Activated naive CD4-positive, alpha-beta T cell treated with anti-CD3 and anti-CD28 coated beads, Interleukin-2, amount 10 ng/mL, durations not matched to agents 7 days and 5 days (primary cell): ENCODE results near the gene MAP2K2.

Source experiments
- CTCF ChIA-PET: fragments of 350-600 bp; sonication (Branson Sonifier 250); formaldehyde crosslinking; loops from one replicate; lab custom pipeline; 2021; ENCODE audit warnings: antibody characterized with exemption; lab: Charles Lee
- DNase-seq: peaks from one replicate; pipeline ENCODE4 v3.0.0-alpha.2; 2020
- H3K27ac Mint-ChIP-seq: one replicate; pipeline ENCODE4 v1.8.0; 2021; ENCODE audit warnings: mild to moderate bottlenecking, moderate library complexity, mixed read lengths
- H3K27me3 Mint-ChIP-seq: one replicate; pipeline ENCODE4 v1.8.0; 2021; ENCODE audit warnings: mild to moderate bottlenecking, mixed read lengths
- H3K36me3 Mint-ChIP-seq: one replicate; pipeline ENCODE4 v1.8.0; 2021; ENCODE audit warnings: mixed read lengths
- H3K4me1 Mint-ChIP-seq: one replicate; pipeline ENCODE4 v1.8.0; 2021; ENCODE audit warnings: mixed read lengths
- H3K4me3 Mint-ChIP-seq: one replicate; pipeline ENCODE4 v1.8.0; 2021; ENCODE audit warnings: mild to moderate bottlenecking, moderate library complexity, mixed read lengths
- H3K9me3 Mint-ChIP-seq: one replicate; pipeline ENCODE4 v1.8.0; 2021; ENCODE audit warnings: mixed read lengths

MAP2K2 gene

DNA sequence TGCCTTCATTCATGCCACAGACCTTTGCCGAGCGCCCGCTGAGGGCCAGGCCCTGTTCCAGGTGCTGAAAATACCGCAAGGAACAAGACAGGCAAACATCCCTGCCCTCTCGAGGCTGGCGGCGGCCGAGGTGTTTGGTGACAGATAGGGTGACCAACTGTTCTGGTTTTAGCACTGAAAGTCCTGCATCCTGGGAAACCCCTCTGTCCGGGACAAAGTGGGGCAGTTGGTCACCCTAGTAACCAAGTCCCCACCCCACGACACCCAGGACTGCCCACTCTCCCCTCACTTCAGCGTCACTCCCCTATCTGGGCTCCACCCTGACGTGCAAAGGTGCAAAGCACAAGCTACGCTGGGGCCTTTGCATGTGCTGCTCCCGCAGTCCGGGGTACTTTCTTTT is 74.5 kb downstream of the MAP2K2 start:
- CTCF ChIA-PET: interaction anchor here (0.7 kb wide), 1 partner anchor 160 kb away, joined by 3 read pairs; no protein-coding TSS in a partner anchor
- Mint-ChIP-seq H3K27me3 (no peaks in the 10 kb centered on the region), H3K4me1 (peaks cover 22% of the 10 kb centered on the region), H3K9me3 (peaks cover 4% of the 10 kb centered on the region), H3K27ac (no peak overlapping the region), H3K36me3 (peaks cover 37% of the 10 kb centered on the region), H3K4me3 (no peak overlapping the region)
- no peak for DNase-seq

DNA sequence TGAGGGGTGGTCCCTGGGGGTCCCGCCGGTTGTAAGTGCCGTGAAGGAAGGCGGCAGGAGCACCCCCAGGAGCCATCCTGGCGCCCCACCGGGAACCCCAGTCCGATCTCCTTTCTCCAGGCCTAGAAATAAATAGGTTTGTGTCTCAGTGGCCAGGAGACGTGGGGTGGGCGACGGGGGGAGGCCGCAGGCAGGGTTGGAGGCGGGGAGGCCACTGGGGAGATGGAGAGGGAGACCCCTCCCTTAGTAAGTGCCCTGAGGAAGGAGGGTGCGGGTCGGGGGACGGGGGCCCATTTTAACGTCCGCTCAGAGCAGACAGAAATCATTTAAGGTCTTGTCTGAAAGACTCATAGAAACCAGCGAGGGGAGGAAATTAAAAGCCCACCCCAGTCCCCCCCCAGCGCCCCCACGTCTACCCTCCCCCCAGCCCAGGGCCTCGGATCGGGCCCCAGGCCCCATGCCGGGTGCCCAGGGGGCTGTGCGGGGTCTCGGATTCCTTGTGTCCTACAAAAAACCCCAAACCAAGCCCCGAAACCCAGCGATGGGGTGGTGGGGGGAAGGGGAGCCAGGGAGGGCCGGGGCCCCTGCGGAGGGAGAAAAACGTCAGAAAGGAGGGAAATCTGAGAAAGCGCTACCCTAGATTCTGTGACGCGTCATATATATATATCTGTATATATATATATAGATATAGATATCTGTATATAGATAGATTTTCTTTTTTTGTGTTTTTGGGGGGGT is 76.8 kb downstream of the MAP2K2 start:
- Mint-ChIP-seq H3K27me3 (no peaks in the 10 kb centered on the region), H3K9me3 (no peaks in the 10 kb centered on the region), H3K27ac (no peak overlapping the region), H3K4me1 (peaks cover 11% of the 10 kb centered on the region), H3K36me3 (peaks cover 28% of the 10 kb centered on the region), H3K4me3 (no peak overlapping the region)
- DNase-seq: no peak
- CTCF ChIA-PET: no interaction called here

DNA sequence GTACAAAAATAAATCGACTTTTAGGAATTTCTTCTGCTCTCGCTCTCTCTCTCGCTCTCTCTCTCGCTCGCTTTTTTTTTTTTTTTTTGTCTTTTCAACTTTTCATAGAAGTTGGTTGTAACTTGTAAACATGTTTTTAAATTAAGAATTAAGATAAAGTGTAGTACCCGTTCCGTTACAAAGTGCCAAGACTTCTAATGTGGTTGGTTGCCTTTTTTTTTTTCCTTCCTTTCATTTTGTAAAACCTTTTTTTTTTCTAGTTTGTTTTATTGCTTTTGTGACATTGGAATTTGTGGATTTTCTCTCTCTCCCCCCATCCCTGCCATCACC is 77.6 kb downstream of the MAP2K2 start:
- no peaks in the 10 kb centered on the region for H3K27me3 Mint-ChIP-seq
- peaks cover 25% of the 10 kb centered on the region for H3K36me3 Mint-ChIP-seq
- no peak for DNase-seq
- CTCF ChIA-PET: interaction anchor here (0.5 kb wide), 1 partner anchor 300 kb away, joined by 4 read pairs; no protein-coding TSS in a partner anchor
- peak overlapping the region; percentile 24 for H3K27ac Mint-ChIP-seq
- peaks cover 8% of the 10 kb centered on the region for H3K4me1 Mint-ChIP-seq
- H3K9me3 Mint-ChIP-seq: no peaks in the 10 kb centered on the region
- H3K4me3 Mint-ChIP-seq: no peak overlapping the region

DNA sequence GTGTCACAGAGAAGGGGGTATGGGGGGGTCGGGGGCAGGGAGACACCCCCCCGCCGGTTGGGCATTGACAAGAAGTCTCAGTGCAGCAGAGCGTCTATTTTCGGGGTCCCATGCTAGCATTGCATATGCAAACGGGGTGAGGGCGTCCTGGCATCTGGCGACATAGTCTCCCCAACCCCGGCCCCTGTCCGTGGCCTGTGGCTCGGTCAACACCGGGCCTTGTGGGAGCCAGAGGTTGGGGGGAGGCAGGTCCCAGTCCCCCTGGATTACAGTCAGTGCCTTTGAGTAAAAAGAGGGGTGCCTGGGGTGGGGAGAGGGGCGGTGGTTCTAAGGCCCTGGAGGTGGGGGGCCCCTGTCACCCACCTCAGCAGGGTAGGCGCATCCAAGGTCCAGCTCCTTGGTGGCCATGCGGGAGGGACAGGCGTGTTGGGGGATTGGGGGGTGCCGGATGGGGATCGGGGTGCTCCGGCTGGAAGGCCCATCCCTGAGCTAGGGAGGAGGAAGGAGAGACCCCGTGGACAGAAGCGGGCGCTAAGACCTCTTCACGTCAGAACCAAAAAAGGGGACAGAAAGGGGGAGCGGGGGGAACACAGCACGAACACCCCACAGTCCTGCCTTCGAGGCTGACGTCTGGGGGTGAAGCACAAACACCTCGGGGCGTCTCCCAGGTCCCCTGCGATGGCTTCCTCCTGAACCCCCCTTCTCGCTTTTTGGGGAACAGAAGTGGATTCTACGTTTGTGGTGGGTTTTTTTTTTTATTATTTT is 78.1 kb downstream of the MAP2K2 start:
- Mint-ChIP-seq H3K4me1 (peaks cover 4% of the 10 kb centered on the region), H3K27me3 (no peaks in the 10 kb centered on the region), H3K27ac (no peak overlapping the region), H3K9me3 (no peaks in the 10 kb centered on the region), H3K4me3 (no peak overlapping the region), H3K36me3 (peaks cover 22% of the 10 kb centered on the region)
- DNase-seq: no peak
- CTCF ChIA-PET: interaction anchor here (0.5 kb wide), 1 partner anchor 301 kb away, joined by 4 read pairs; no protein-coding TSS in a partner anchor

DNA sequence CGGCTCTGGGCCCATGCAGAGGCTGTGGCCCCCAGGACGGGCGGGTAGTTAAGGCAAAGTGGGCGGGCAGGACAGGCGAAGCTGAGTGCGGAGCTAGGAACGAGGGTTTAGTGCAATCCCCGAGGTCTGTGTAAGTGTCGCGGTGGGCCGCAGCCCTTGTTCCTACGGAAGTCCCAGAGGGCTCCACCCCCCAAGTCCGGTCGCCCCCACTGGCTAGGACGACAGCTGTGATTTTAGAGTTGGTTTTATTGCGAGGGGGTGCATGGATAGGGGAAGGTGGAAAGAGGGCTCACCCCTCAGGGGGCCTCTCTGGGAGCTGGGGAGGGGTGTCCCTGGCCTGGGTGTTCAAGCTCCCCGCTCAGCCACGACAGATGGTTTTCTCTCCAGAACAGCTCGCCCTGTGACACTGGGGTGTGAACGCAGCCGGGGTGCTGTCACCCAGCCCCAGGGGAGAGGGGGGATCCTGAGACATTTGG is 78.9 kb downstream of the MAP2K2 start:
- no peaks in the 10 kb centered on the region for H3K27me3 Mint-ChIP-seq
- peaks cover 20% of the 10 kb centered on the region for H3K36me3 Mint-ChIP-seq
- DNase-seq: no peak
- H3K4me1 Mint-ChIP-seq: no peaks in the 10 kb centered on the region
- H3K27ac Mint-ChIP-seq: no peak overlapping the region
- CTCF ChIA-PET: no interaction called here
- H3K4me3 Mint-ChIP-seq: no peak overlapping the region
- no peaks in the 10 kb centered on the region for H3K9me3 Mint-ChIP-seq

DNA sequence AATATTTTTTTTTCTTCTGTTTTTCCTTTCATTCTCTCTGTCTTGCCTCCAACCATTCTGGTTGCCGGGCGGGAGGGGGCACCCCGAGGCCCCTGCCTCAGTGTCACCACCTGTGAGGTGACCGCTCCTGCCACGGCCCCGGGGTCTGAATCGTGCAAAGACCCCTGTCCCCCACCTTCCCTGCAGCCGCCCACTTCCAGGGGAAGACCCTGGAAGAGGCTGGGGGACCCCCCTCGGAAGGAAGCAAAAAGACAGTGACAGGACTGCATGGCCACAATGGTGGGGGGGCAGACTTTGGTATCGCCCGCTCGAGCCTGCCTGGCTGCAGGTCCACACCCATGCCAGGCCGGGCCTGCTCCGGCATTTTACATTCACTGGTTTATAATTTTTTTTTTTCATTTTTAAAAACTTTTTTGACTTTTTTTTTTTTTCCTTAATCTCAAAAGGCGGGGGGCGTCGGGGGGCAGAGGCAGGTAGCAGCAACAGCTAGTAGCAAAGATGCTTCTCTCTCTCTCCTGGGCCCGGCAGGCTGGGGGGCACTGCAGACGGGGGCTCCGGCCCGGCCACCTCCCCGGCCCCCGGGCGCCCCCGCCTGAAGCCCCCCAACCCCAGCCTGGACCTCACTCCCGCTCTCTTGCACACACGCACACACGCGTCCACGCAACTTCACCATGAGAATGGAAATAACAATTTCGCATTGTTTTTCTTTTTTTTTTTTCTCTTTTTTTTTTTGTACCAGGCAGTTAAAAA is 79.8 kb downstream of the MAP2K2 start:
- Mint-ChIP-seq H3K36me3 (peaks cover 15% of the 10 kb centered on the region), H3K27ac (no peak overlapping the region), H3K4me1 (no peaks in the 10 kb centered on the region), H3K4me3 (no peak overlapping the region), H3K9me3 (no peaks in the 10 kb centered on the region), H3K27me3 (no peaks in the 10 kb centered on the region)
- CTCF ChIA-PET: no interaction called here
- no peak for DNase-seq

DNA sequence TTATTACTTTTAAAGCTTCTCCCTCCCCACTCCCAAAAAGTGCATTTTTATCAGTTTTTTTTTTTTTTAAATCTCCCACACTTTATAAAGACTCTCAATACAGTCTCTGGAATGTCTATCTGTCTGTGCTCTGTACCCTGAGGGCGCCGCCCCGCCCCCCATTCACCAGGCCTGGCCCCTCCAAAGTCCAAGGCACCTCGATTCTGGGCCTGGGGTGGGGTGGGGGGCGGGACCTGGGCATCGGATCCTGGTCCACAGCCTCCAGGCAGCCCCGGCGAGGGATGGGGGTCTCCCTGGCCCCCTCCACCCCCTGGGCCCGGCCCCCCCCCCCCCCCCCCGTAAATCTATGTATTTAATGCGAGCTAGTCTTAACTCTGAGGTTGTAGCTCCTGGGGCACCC is 80.5 kb downstream of the MAP2K2 start:
- CTCF ChIA-PET: no interaction called here
- Mint-ChIP-seq H3K27me3 (no peaks in the 10 kb centered on the region), H3K27ac (peak overlapping the region; percentile 52), H3K36me3 (peaks cover 15% of the 10 kb centered on the region), H3K4me1 (no peaks in the 10 kb centered on the region), H3K4me3 (no peak overlapping the region), H3K9me3 (no peaks in the 10 kb centered on the region)
- DNase-seq: no peak

DNA sequence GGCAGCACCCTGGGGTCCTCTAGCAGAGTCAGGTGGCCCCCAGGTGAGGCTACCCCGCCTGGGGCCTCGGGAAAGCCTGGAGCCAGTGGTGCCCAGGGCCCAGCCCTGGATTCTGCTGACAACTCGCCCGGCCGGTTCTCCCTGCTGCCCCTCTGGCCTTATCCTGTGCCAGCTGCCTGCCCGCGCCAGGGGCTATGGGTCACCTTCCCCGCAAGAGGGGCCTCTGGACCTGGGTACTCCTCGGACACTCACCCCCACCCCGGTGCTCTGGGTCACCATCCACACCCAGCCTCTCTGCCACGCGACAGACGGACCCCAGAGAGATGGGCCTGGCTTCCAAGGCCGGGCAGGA is 81.2 kb downstream of the MAP2K2 start:
- DNase-seq: no peak
- peaks cover 15% of the 10 kb centered on the region for H3K36me3 Mint-ChIP-seq
- CTCF ChIA-PET: no interaction called here
- no peaks in the 10 kb centered on the region for H3K4me1 Mint-ChIP-seq
- no peak overlapping the region for H3K4me3 Mint-ChIP-seq
- no peaks in the 10 kb centered on the region for H3K9me3 Mint-ChIP-seq
- H3K27ac Mint-ChIP-seq: no peak overlapping the region
- H3K27me3 Mint-ChIP-seq: no peaks in the 10 kb centered on the region

DNA sequence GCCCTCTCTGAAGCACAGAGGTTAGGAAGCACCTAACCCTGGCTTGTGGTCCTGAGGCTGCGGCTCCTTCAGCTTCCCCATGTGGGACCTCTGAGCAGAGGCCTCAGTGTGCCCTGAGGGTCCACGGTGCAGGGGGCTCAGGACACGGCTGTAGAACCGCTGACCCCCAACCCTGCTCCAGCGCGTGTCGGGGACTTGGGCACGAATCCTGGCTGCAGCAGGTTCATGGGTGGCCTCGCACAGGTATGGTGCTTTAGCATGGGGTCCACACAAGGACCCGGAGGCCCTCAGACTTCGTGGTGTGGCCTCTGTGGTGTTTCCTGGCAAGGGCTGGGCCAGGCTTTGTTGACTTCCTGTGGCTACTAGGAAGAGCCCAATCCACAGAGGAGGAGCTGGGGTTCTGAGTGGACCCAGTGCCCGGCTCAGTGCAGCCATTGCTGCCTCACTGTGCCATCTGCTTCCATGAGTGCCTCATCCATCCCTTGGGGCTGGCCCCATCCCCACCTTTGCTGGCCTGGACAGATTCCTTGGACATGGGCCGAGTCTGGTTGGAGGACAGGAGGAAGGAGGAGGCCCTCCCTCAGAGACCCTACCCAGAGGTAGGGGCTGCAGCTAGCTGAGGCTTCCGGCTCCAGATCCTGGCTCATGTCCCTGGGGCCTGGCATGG is 81.7 kb downstream of the MAP2K2 start:
- Mint-ChIP-seq H3K27me3 (no peaks in the 10 kb centered on the region), H3K4me1 (no peaks in the 10 kb centered on the region), H3K4me3 (no peak overlapping the region), H3K27ac (no peak overlapping the region), H3K36me3 (peaks cover 15% of the 10 kb centered on the region), H3K9me3 (no peaks in the 10 kb centered on the region)
- no peak for DNase-seq
- CTCF ChIA-PET: interaction anchor here (1.2 kb wide), 1 partner anchor 98 kb away, joined by 3 read pairs; no protein-coding TSS in a partner anchor
